IMR-90 (cell line): ENCODE results near the gene RABEP2. TPM values are rescaled to one million over a fixed set of nuclear protein-coding genes. Genes with fewer than 3 reads are reported as not detected.

ENCODE experiments used
- ATAC-seq: fragments of 200-7000 bp; cut with Tn5 transposase; 2 replicates; pipeline ENCODE4 v1.9.1; 2020; ENCODE audit warnings: low read depth, mild to moderate bottlenecking, moderate library complexity
- BruUV-seq: library from RNA; stranded (reverse); fragments of 400-500 nt; replicated peaks from 2 replicates; lab custom pipeline; 2021; lab: Mats Ljungman, UMichigan
- CTCF ChIA-PET: fragments of 300-600 bp; formaldehyde crosslinking; extraction: SDS; loops from one replicate; lab custom pipeline; 2021; ENCODE audit warnings: antibody characterized with exemption; lab: Yijun Ruan, JAX
- POLR2A ChIA-PET: fragments of 300-600 bp; sonication (Branson Sonifier 250); formaldehyde crosslinking; loops from one replicate; lab custom pipeline; 2022; ENCODE audit warnings: antibody characterized with exemption; ENCODE audit not compliant: unreplicated experiment; lab: Charles Lee
- DNase-seq: peaks from one replicate; pipeline ENCODE4 v3.0.0; 2013
- H2AFZ ChIP-seq: replicated peaks from 2 replicates; pipeline ENCODE3; 2013; ENCODE audit warnings: low read length, mild to moderate bottlenecking; ENCODE audit not compliant: poor library complexity
- H2AK5ac ChIP-seq: 2 replicates; pipeline ENCODE4 v1.6.1; 2013; ENCODE audit warnings: low read depth, low read length, inconsistent platforms
- H2AK9ac ChIP-seq: replicated peaks from 2 replicates; pipeline ENCODE3; 2013; ENCODE audit warnings: mild to moderate bottlenecking, low read depth, low read length, moderate library complexity; ENCODE audit not compliant: poor library complexity
- H2BK120ac ChIP-seq: 2 replicates; pipeline ENCODE4 v1.6.1; 2013; ENCODE audit warnings: low read depth, low read length, inconsistent platforms
- H2BK15ac ChIP-seq: 3 replicates; pipeline ENCODE4 v1.6.1; 2013; ENCODE audit warnings: low read depth, low read length, inconsistent platforms
- H2BK20ac ChIP-seq: 2 replicates; pipeline ENCODE4 v1.6.1; 2013; ENCODE audit warnings: low read depth, mild to moderate bottlenecking, inconsistent platforms, low read length, moderate library complexity
- H2BK5ac ChIP-seq: 2 replicates; pipeline ENCODE4 v1.6.1; 2013; ENCODE audit warnings: mild to moderate bottlenecking, low read depth, low read length, inconsistent platforms; ENCODE audit not compliant: poor library complexity, severe bottlenecking
- H3K14ac ChIP-seq: replicated peaks from 2 replicates; pipeline ENCODE4 v1.6.1; 2013; ENCODE audit warnings: low read depth, low read length, inconsistent platforms
- H3K18ac ChIP-seq: 2 replicates; pipeline ENCODE4 v1.6.1; 2013; ENCODE audit warnings: low read depth, low read length, control low read depth
- H3K23ac ChIP-seq: 2 replicates; pipeline ENCODE4 v1.6.1; 2013; ENCODE audit warnings: low read depth, low read length, inconsistent platforms
- H3K27ac ChIP-seq: 2 replicates; pipeline ENCODE4 v1.5.1; 2013; ENCODE audit warnings: mild to moderate bottlenecking, control low read depth, low read length; ENCODE audit not compliant: insufficient read depth
- H3K27me3 ChIP-seq: 2 replicates; pipeline ENCODE4 v1.6.1; 2013; ENCODE audit warnings: low read length; ENCODE audit not compliant: control insufficient read depth, insufficient read depth
- H3K36me3 ChIP-seq: 2 replicates; pipeline ENCODE4 v1.6.1; 2013; ENCODE audit warnings: low read length, mixed read lengths; ENCODE audit not compliant: control insufficient read depth, insufficient read depth
- H3K4ac ChIP-seq: 2 replicates; pipeline ENCODE4 v1.6.1; 2013; ENCODE audit warnings: low read depth, low read length, inconsistent platforms
- H3K4me1 ChIP-seq: 2 replicates; pipeline ENCODE4 v1.6.1; 2013; ENCODE audit warnings: low read length, mixed read lengths; ENCODE audit not compliant: control insufficient read depth, insufficient read depth
- H3K4me2 ChIP-seq: 2 replicates; pipeline ENCODE4 v1.6.1; 2013; ENCODE audit warnings: low read depth, mild to moderate bottlenecking, control low read depth, low read length, moderate library complexity
- H3K4me3 ChIP-seq: 2 replicates; pipeline ENCODE4 v1.5.1; 2013; ENCODE audit warnings: low read depth, mild to moderate bottlenecking, control low read depth, low read length, moderate library complexity; ENCODE audit not compliant: insufficient read depth
- H3K56ac ChIP-seq: 2 replicates; pipeline ENCODE4 v1.6.1; 2013; ENCODE audit warnings: low read length, inconsistent platforms; ENCODE audit not compliant: insufficient read depth; ENCODE audit errors: extremely low read depth
- H3K79me1 ChIP-seq, 2 experiments: 2 replicates each; pipeline ENCODE4 v1.6.1; 2013; ENCODE audit warnings: low read length in 2 of 2, inconsistent platforms in 1 of 2, low read depth in 1 of 2
- H3K9ac ChIP-seq: 2 replicates; pipeline ENCODE4 v1.6.1; 2013; ENCODE audit warnings: low read depth, low read length, control low read depth
- H3K9me1 ChIP-seq: 2 replicates; pipeline ENCODE4 v1.6.1; 2013; ENCODE audit warnings: low read length, inconsistent platforms; ENCODE audit not compliant: insufficient read depth
- H3K9me3 ChIP-seq: 2 replicates; pipeline ENCODE4 v1.6.1; 2013; ENCODE audit warnings: low read length; ENCODE audit not compliant: control insufficient read depth, insufficient read depth
- H4K20me1 ChIP-seq: 2 replicates; pipeline ENCODE4 v1.6.1; 2013; ENCODE audit warnings: low read length, inconsistent platforms; ENCODE audit not compliant: insufficient read depth
- H4K5ac ChIP-seq: 2 replicates; pipeline ENCODE4 v1.6.1; 2013; ENCODE audit warnings: mild to moderate bottlenecking, low read depth, low read length, control low read depth
- H4K8ac ChIP-seq, 2 experiments: 2 replicates each; pipeline ENCODE4 v1.6.1; 2013; ENCODE audit warnings: low read depth in 2 of 2, low read length in 2 of 2, control low read depth in 1 of 2, inconsistent platforms in 1 of 2
- H4K91ac ChIP-seq: 2 replicates; pipeline ENCODE4 v1.6.1; 2013; ENCODE audit warnings: low read depth, low read length, inconsistent platforms; ENCODE audit not compliant: insufficient read depth
- BHLHE40 ChIP-seq: fragments of 150-350 bp; IDR thresholded peaks from 2 replicates; pipeline ENCODE4 v1.6.1; 2016; ENCODE audit warnings: mild to moderate bottlenecking, low read depth, low read length
- CEBPB ChIP-seq: IDR thresholded peaks from 2 replicates; pipeline ENCODE4 v1.6.1; 2012; ENCODE audit warnings: low read depth, low read length, improper control_type of control experiment
- CHD1 ChIP-seq: IDR thresholded peaks from 2 replicates; pipeline ENCODE4 v1.6.1; 2012; ENCODE audit warnings: low read depth, low read length, improper control_type of control experiment
- MAZ ChIP-seq: IDR thresholded peaks from 2 replicates; pipeline ENCODE4 v1.6.1; 2012; ENCODE audit warnings: low read depth, mild to moderate bottlenecking, low read length, improper control_type of control experiment, moderate library complexity, borderline replicate concordance
- MXI1 ChIP-seq: IDR thresholded peaks from 2 replicates; pipeline ENCODE4 v1.6.1; 2012; ENCODE audit warnings: low read depth, mild to moderate bottlenecking, low read length, moderate library complexity, borderline replicate concordance
- NFE2L2 ChIP-seq: fragments of 150-350 bp; IDR thresholded peaks from 2 replicates; pipeline ENCODE4 v1.6.1; 2016; ENCODE audit warnings: low read depth, mild to moderate bottlenecking, low read length
- RAD21 ChIP-seq: IDR thresholded peaks from 2 replicates; pipeline ENCODE4 v1.6.1; 2012; ENCODE audit warnings: low read length, improper control_type of control experiment
- RCOR1 ChIP-seq: IDR thresholded peaks from 2 replicates; pipeline ENCODE4 v1.6.1; 2012; ENCODE audit warnings: mild to moderate bottlenecking, low read length, improper control_type of control experiment; ENCODE audit not compliant: insufficient replicate concordance
- RFX5 ChIP-seq: IDR thresholded peaks from 2 replicates; pipeline ENCODE4 v1.8.0; 2012; ENCODE audit warnings: low read depth, mild to moderate bottlenecking, low read length, moderate library complexity
- SMC3 ChIP-seq: fragments of 150-350 bp; IDR thresholded peaks from 2 replicates; pipeline ENCODE4 v1.6.1; 2016; ENCODE audit warnings: low read depth, mild to moderate bottlenecking, antibody characterized with exemption, low read length, moderate library complexity
- WGBS, 2 experiments: methylation state at CpG; one replicate each; pipeline versions ENCODE4 v1.1.5 to v1.1.7; 2013; ENCODE audit warnings: missing lambda C conversion rate in 2 of 2; ENCODE audit not compliant: insufficient read length in 1 of 2; ENCODE audit errors: extremely low coverage in 2 of 2; 5-methylcytosine and 5-hydroxymethylcytosine counted together
- dilution Hi-C: fragments of 300-500 bp; cut with HindIII; formaldehyde crosslinking; loops from one replicate; pipeline ENCODE4 v1.14.3; 2018; ENCODE audit warnings: low sequenced_read_pairs; ENCODE audit not compliant: unreplicated experiment
- in situ Hi-C: fragments of 300-500 bp; cut with MboI; formaldehyde crosslinking; loops from 3 replicates; pipeline ENCODE4 v1.14.3; 2019; ENCODE audit warnings: low sequenced_read_pairs, inconsistent platforms, mixed read lengths
- intact Hi-C: fragments of 100-400 bp; cut with micrococcal nuclease; formaldehyde crosslinking; loops from 2 replicates; pipeline ENCODE4 v1.10.0; 2022
- polyA plus RNA-seq, 3 experiments: library from polyadenylated mRNA; depleted of rRNA; stranded (reverse); fragments of >200 nt; gene quantifications; 2 replicates each; pipeline ENCODE4 v1.2.3, GENCODE V29; 2012; ENCODE audit warnings: low replicate concordance in 1 of 3
- total RNA-seq: library from RNA; depleted of rRNA; stranded (reverse); fragments of >200 nt; gene quantifications from 2 replicates; pipeline ENCODE4 v1.2.3, GENCODE V29; 2012
- TF ChIP-seq, protein P1 (sequence below): fragments of 150-350 bp; IDR thresholded peaks from 2 replicates; pipeline ENCODE4 v1.6.1; 2017; ENCODE audit warnings: mild to moderate bottlenecking, antibody characterized with exemption, low read length, low read depth
- TF ChIP-seq, protein P2 (sequence below): fragments of 150-350 bp; IDR thresholded peaks from 2 replicates; pipeline ENCODE4 v1.6.1; 2016; ENCODE audit warnings: low read depth, mild to moderate bottlenecking, low read length, moderate library complexity, borderline replicate concordance

The RABEP2 gene
- total and polyA plus RNA-seq, 2 of the 4 experiments (the other 2 are of a cell fraction) = 12.2 to 20.0 TPM

DNA sequence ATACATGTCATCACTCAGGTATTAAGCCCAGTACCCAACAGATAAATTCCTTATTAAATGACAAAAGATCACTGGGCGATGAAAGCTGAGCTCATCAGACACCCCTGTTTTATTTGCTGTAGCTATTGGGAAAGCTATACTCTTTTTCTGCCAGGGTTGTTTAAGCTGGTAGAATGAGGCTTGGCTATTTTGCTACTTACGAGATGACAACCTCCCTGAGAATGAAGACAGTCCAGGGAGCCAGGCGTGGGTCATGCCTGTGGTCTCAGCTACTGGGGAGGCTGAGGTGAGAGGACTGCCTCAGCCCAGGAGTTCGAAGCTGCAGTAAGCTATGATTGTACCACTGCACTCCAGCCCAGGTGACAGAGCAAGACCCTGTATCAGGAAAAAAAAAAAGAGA lies 65.7 kb downstream of the RABEP2 start:
- H3K4me1 ChIP-seq = no peaks in the 10 kb centered on the region; the same call in 1 of the 2 replicates
- peaks cover 7% of the 10 kb centered on the region; the same call in 1 of the 2 replicates for H3K9me1 ChIP-seq
- no peak overlapping the region for H2AK5ac ChIP-seq
- no peaks in the 10 kb centered on the region for H3K36me3 ChIP-seq
- no peaks in the 10 kb centered on the region for H3K9me3 ChIP-seq
- no peak overlapping the region for H2BK5ac ChIP-seq
- H4K91ac ChIP-seq = no peak overlapping the region
- intact Hi-C loops = no loop called here
- H3K4ac ChIP-seq = no peak overlapping the region
- WGBS, 2 experiments = no CpG with 5 or more reads among the region's 4 CpGs
- no peak overlapping the region for H2AFZ ChIP-seq
- peaks cover 24 to 46% of the 10 kb centered on the region in 2 experiments for H3K79me1 ChIP-seq
- no peak overlapping the region for H4K5ac ChIP-seq
- H3K27ac ChIP-seq = no peak overlapping the region
- ChIA-PET CTCF (no interaction called here), POLR2A (no interaction called here)
- dilution Hi-C loops = no loop called here
- BruUV-seq = no TSS peak
- H4K20me1 ChIP-seq = peaks cover 3% of the 10 kb centered on the region
- no peak overlapping the region for H4K8ac ChIP-seq
- no peak overlapping the region for H3K9ac ChIP-seq
- in situ Hi-C loops = no loop called here
- H3K27me3 ChIP-seq = no peaks in the 10 kb centered on the region
- no peak overlapping the region for H3K14ac ChIP-seq
- ATAC-seq (no peak), DNase-seq (no peak)
- H2BK20ac ChIP-seq = no peak overlapping the region
- H3K56ac ChIP-seq = no peak overlapping the region
- no peak overlapping the region for H2BK15ac ChIP-seq
- no peak overlapping the region for H3K23ac ChIP-seq
- no peak overlapping the region for H3K18ac ChIP-seq
- H2AK9ac ChIP-seq = no peak overlapping the region
- no peak overlapping the region for H2BK120ac ChIP-seq
- H3K4me3 ChIP-seq = no peak overlapping the region
- TF ChIP-seq BHLHE40 (no peak), MXI1 (no peak), RFX5 (no peak), RCOR1 (no peak), SMC3 (no peak), CHD1 (no peak), CEBPB (no peak), MAZ (no peak), NFE2L2 (no peak), RAD21 (no peak)
- TF ChIP-seq, protein P1, sequence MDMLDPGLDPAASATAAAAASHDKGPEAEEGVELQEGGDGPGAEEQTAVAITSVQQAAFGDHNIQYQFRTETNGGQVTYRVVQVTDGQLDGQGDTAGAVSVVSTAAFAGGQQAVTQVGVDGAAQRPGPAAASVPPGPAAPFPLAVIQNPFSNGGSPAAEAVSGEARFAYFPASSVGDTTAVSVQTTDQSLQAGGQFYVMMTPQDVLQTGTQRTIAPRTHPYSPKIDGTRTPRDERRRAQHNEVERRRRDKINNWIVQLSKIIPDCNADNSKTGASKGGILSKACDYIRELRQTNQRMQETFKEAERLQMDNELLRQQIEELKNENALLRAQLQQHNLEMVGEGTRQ = no peak
- TF ChIP-seq, protein P2, sequence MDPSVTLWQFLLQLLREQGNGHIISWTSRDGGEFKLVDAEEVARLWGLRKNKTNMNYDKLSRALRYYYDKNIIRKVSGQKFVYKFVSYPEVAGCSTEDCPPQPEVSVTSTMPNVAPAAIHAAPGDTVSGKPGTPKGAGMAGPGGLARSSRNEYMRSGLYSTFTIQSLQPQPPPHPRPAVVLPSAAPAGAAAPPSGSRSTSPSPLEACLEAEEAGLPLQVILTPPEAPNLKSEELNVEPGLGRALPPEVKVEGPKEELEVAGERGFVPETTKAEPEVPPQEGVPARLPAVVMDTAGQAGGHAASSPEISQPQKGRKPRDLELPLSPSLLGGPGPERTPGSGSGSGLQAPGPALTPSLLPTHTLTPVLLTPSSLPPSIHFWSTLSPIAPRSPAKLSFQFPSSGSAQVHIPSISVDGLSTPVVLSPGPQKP = no peak
- H3K4me2 ChIP-seq = no peak overlapping the region
